ENCODE results near the gene POU2F2.

Gene POU2F2

DNA sequence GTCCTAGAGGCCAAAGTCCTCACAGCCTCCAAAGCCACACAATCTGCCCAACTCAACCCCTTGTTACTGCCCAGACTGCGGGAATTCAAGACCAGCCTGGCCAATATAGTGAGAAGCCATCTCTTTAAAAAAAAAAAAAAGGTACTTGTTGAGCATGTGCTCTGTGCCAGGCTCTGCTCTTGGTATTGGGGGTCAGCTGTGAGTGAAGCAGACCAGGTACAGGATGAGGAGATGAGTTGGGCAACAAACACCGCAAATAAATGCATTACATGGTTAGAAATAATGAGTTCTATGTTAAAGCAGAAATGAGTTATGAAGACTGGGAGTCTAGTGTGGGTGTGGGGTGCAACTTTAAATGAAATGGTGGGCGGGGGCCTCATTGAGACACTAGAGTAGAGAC lies 72.1 kb downstream of the POU2F2 start:
- TF ChIP-seq, protein P1, sequence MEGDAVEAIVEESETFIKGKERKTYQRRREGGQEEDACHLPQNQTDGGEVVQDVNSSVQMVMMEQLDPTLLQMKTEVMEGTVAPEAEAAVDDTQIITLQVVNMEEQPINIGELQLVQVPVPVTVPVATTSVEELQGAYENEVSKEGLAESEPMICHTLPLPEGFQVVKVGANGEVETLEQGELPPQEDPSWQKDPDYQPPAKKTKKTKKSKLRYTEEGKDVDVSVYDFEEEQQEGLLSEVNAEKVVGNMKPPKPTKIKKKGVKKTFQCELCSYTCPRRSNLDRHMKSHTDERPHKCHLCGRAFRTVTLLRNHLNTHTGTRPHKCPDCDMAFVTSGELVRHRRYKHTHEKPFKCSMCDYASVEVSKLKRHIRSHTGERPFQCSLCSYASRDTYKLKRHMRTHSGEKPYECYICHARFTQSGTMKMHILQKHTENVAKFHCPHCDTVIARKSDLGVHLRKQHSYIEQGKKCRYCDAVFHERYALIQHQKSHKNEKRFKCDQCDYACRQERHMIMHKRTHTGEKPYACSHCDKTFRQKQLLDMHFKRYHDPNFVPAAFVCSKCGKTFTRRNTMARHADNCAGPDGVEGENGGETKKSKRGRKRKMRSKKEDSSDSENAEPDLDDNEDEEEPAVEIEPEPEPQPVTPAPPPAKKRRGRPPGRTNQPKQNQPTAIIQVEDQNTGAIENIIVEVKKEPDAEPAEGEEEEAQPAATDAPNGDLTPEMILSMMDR (IDR thresholded peaks at IDR 0.05; ENCODE audit: insufficient read depth, low read depth, low read length, missing control alignments), result no peak
- no peak for DNase-seq (ENCODE audit: low read depth)
- H3K4me3 ChIP-seq (ENCODE audit: low read length), result no peak overlapping the region

DNA sequence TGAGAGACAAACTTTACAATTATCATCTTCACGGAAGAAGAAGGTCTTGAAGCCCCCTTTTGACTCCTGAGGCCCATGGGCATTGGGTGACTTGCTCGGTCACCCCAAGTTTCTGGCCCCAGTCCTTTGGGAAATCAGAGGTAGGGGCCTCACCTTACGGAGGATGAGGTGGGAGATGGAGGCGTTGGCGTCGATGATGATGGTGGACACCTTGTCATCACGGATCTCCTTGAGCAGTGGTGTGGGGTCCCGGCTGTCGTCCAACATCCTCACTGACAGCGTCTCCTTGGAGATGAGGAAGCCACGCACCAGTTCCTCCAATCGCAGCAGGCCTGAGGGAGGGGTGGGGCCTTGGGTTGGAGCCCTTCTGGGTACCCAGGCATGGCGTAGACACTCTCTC lies 73.0 kb downstream of the POU2F2 start:
- H3K4me3 ChIP-seq (ENCODE audit: low read length), result no peak overlapping the region
- TF ChIP-seq, protein P1 (IDR thresholded peaks at IDR 0.05; ENCODE audit: insufficient read depth, low read depth, low read length, missing control alignments), result no peak
- DNase-seq (ENCODE audit: low read depth), result no peak

DNA sequence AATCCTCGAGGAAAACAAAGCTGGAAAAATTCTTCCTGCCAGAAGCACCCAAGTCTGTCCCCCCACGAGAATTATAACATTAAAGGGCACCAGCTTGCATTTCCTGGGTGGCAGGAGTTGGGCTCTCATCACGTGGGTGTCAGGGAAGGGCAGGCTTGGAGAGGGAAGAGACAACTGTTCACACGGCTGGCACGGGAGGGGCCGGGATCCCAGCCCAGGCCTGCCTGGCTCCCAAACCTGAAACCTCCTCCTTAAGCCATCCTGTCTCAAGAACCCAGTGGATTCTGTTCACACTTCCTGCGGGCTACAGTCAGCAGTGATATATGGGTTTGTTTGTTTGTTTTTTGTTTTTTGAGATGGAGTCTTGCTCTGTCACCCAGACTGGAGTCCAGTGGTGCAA lies 74.4 kb downstream of the POU2F2 start:
- no peak overlapping the region for H3K4me3 ChIP-seq (ENCODE audit: low read length)
- TF ChIP-seq, protein P1 (IDR thresholded peaks at IDR 0.05; ENCODE audit: insufficient read depth, low read depth, low read length, missing control alignments), result no peak
- DNase-seq (ENCODE audit: low read depth), result peak; percentile 30

DNA sequence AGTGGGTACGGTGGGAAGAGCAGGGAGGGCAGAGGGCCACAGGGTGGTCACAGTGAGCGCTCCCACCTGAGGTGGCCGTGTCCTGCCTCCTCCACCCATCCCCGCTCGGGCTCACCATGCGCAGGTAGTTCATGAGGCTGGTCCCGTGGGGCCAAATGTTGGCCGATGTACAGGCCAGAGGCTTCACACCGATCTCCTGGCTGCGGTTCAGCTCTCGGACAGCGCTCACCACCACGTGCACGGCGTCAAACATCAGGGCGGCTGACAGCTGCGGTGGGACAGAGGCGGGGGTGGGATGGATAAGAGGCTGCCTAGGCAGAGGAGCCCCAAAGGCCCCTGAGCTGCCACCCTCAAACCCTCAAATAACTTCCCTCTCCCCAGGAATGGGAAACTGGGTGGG lies 78.0 kb downstream of the POU2F2 start:
- no peak for DNase-seq (ENCODE audit: low read depth)
- TF ChIP-seq, protein P1 (IDR thresholded peaks at IDR 0.05; ENCODE audit: insufficient read depth, low read depth, low read length, missing control alignments), result no peak
- no peak overlapping the region for H3K4me3 ChIP-seq (ENCODE audit: low read length)

DNA sequence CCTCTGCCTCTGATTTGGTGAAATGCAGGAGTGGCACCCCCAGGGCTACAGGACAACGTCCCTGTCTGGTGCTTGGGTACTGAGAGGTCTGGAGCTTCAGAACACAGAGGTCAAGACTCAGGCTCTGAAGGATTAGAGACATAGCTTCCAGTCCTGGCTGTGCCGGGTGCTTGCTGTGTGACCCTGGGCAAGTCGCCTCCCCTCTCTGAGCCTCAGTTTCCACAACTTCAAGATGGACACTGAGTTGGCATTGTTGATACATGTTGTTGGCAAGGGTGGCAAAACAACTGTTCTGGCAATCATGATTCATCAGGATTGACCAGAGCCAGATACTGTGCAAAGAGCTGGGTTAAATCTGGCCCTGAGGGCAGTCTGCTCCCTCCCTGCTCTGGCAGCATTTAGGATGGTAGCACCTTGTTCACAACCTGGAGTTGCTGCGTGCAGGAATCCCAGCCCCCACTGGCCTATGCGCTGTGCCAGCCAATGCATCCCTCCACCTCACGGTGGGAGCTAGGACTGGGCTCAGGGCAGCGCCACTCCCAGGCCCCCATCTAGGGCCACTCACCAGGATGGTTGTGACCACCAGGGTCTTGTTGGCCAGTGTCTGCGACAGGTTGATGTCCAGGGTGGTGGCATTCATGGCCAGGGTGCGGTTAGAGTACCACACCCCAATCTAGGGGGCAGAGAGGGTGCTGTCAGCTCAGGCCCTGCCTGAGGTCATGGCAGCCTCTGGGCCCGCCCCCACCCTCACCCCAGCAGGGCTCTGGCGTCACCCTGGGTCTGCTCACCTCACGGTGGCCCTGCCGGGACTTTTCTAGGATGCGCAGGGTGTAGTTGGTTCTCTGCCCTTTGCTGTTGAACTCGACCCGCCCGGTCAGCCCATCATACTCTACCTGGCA lies 79.0 kb downstream of the POU2F2 start:
- TF ChIP-seq, protein P1 (IDR thresholded peaks at IDR 0.05; ENCODE audit: insufficient read depth, low read depth, low read length, missing control alignments), result no peak
- H3K4me3 ChIP-seq (ENCODE audit: low read length), result no peak overlapping the region
- peak; percentile 60 for DNase-seq (ENCODE audit: low read depth)

DNA sequence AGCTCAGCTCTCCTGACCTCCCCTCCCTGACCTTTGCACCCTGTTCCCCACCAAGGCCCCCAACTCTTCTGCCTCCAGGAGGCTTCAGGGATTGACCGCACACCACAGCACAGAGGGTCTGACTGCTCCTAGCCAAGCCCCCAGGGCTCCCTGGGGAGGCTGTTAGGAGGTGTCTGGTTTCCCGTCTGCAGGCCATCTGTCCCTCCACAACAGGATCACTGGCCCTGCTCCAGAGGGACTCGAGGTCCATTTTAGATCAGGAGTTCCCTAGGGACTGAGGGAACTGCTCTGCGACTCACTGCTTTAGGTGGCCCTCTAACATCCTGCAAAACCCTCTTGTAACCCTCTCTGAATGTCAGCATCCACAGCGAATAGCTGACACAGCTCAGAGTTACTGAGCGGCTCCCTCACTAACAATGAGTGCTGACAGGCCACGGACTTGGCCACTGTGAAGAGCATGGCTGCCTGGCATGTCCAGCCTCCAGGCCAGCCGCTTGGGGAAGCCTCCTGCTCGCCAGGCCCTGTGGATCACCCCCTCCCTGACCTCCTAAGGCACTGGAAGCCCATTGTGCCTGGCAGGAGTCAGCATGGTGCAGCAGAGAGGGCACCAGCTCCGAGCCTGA lies 79.9 kb downstream of the POU2F2 start:
- TF ChIP-seq, protein P1 (IDR thresholded peaks at IDR 0.05; ENCODE audit: insufficient read depth, low read depth, low read length, missing control alignments), result no peak
- no peak overlapping the region for H3K4me3 ChIP-seq (ENCODE audit: low read length)
- peak; percentile 19 for DNase-seq (ENCODE audit: low read depth)
